ENCODE measurements around the gene FAM174B.

DNA sequence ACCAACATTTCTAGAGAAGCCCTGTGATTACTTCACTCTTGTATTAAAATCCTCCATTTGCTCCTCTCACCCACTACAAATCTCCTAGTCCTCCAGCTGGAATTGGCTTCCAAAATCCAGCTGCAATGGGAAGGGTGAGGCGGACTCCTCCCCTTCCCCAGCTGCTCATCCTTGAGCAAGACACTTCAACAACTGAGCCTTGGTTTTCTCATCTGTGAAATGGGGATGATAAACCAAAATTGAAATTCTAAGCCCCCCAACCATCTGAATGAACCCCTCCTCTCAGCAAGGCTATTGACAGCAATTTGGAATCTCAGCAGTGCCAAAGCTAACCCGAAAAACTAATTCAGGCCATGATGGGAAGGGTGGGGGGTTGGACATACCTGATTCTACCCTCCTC lies 9.4 kb downstream of the FAM174B start:
- TF ChIP-seq, protein P1, sequence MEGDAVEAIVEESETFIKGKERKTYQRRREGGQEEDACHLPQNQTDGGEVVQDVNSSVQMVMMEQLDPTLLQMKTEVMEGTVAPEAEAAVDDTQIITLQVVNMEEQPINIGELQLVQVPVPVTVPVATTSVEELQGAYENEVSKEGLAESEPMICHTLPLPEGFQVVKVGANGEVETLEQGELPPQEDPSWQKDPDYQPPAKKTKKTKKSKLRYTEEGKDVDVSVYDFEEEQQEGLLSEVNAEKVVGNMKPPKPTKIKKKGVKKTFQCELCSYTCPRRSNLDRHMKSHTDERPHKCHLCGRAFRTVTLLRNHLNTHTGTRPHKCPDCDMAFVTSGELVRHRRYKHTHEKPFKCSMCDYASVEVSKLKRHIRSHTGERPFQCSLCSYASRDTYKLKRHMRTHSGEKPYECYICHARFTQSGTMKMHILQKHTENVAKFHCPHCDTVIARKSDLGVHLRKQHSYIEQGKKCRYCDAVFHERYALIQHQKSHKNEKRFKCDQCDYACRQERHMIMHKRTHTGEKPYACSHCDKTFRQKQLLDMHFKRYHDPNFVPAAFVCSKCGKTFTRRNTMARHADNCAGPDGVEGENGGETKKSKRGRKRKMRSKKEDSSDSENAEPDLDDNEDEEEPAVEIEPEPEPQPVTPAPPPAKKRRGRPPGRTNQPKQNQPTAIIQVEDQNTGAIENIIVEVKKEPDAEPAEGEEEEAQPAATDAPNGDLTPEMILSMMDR (IDR thresholded peaks at IDR 0.05), result no peak
- no peak for TF ChIP-seq POLR2A (IDR thresholded peaks at IDR 0.05)
